ENCODE data around the gene EFCAB11. TPM values are rescaled to one million over a fixed set of nuclear protein-coding genes. Genes with fewer than 3 reads are reported as not detected.

The EFCAB11 gene
- total RNA-seq, 1 donor from 2014 or later = 7.5 TPM

DNA sequence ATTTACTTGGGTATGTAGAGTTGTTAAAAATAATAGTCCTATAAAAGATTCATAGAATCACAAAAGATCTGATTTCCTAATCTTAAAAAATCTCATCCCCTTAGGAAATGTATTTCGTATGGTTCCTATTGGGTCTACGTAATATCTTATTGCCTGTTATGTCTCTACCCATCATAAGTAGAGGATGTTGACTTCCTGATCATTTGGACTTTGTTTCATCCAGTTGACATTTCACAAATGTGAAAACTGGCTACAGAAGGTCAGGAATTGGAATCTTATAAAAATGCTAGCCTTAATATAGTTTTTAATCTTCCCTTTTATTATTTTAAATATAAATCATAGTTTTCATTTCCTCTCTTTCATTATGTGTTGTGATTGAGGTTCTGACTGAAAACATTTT is 46.4 kb upstream of the EFCAB11 start:
- H3K4me1 Mint-ChIP-seq (ENCODE audit: low read depth, unreplicated experiment) = no peaks in the 10 kb centered on the region

GRCh38 chr14:89996963-89997362 is 42.4 kb upstream of the EFCAB11 start:
- H3K27ac Mint-ChIP-seq (ENCODE audit: unreplicated experiment) = no peak overlapping the region
- DNase-seq (ENCODE audit: low read depth) (no peak), FAIRE-seq (no peak)
- no peak overlapping the region for H3K9ac ChIP-seq (ENCODE audit: low read length)
- TF ChIP-seq CTCF (IDR thresholded peaks at IDR 0.05; ENCODE audit: insufficient read depth, low read depth, low read length) (no peak), EZH2 (IDR thresholded peaks at IDR 0.05; ENCODE audit: insufficient read depth, low read length) (no peak)
- peaks cover 56% of the 10 kb centered on the region for H3K36me3 ChIP-seq (ENCODE audit: insufficient read depth, low read length)
- H3K79me2 ChIP-seq (ENCODE audit: insufficient read depth, low read length) = no peaks in the 10 kb centered on the region
- no peaks in the 10 kb centered on the region for H3K4me1 ChIP-seq (ENCODE audit: insufficient read depth, low read length)
- peaks cover 26% of the 10 kb centered on the region for H3K36me3 Mint-ChIP-seq (ENCODE audit: low read depth, unreplicated experiment)
- H3K27me3 Mint-ChIP-seq (ENCODE audit: low read depth, unreplicated experiment) = no peaks in the 10 kb centered on the region
- H4K20me1 ChIP-seq (ENCODE audit: insufficient read depth, low read length) = peaks cover 4% of the 10 kb centered on the region
- H2AFZ ChIP-seq (ENCODE audit: low read depth, low read length) = no peak overlapping the region
- no peaks in the 10 kb centered on the region for H3K4me1 Mint-ChIP-seq (ENCODE audit: low read depth, unreplicated experiment)
- H3K4me2 ChIP-seq (ENCODE audit: low read length) = no peak overlapping the region
- H3K27me3 ChIP-seq (ENCODE audit: insufficient read depth, low read length) = no peaks in the 10 kb centered on the region
- H3K4me3 Mint-ChIP-seq (ENCODE audit: unreplicated experiment) = no peak overlapping the region
- H3K9me3 Mint-ChIP-seq (ENCODE audit: unreplicated experiment) = no peaks in the 10 kb centered on the region
- H3K27ac ChIP-seq (ENCODE audit: low read depth, low read length) = no peak overlapping the region
- H3K4me3 ChIP-seq (ENCODE audit: insufficient read depth, low read depth, low read length) = no peak overlapping the region
- H3K9me3 ChIP-seq (ENCODE audit: insufficient read depth, low read depth, low read length) = no peaks in the 10 kb centered on the region

More for the DNA sequence above, 46.4 kb upstream of the EFCAB11 start:
- no peak overlapping the region for H3K9ac ChIP-seq (ENCODE audit: low read length)
- peaks cover 36% of the 10 kb centered on the region for H3K36me3 ChIP-seq (ENCODE audit: insufficient read depth, low read length)
- TF ChIP-seq CTCF (IDR thresholded peaks at IDR 0.05; ENCODE audit: insufficient read depth, low read depth, low read length) (no peak), EZH2 (IDR thresholded peaks at IDR 0.05; ENCODE audit: insufficient read depth, low read length) (no peak)
- H3K4me1 ChIP-seq (ENCODE audit: insufficient read depth, low read length) = no peaks in the 10 kb centered on the region
- no peak overlapping the region for H3K4me3 ChIP-seq (ENCODE audit: insufficient read depth, low read depth, low read length)
- Mint-ChIP-seq H3K36me3 (ENCODE audit: low read depth, unreplicated experiment) (peaks cover 18% of the 10 kb centered on the region), H3K4me3 (ENCODE audit: unreplicated experiment) (no peak overlapping the region), H3K9me3 (ENCODE audit: unreplicated experiment) (no peaks in the 10 kb centered on the region), H3K27ac (ENCODE audit: unreplicated experiment) (no peak overlapping the region), H3K27me3 (ENCODE audit: low read depth, unreplicated experiment) (no peaks in the 10 kb centered on the region)
- DNase-seq (ENCODE audit: low read depth) (no peak), FAIRE-seq (no peak)
- no peaks in the 10 kb centered on the region for H3K79me2 ChIP-seq (ENCODE audit: insufficient read depth, low read length)
- no peak overlapping the region for H3K4me2 ChIP-seq (ENCODE audit: low read length)
- H3K27ac ChIP-seq (ENCODE audit: low read depth, low read length) = no peak overlapping the region
- peaks cover 4% of the 10 kb centered on the region for H4K20me1 ChIP-seq (ENCODE audit: insufficient read depth, low read length)
- no peaks in the 10 kb centered on the region for H3K27me3 ChIP-seq (ENCODE audit: insufficient read depth, low read length)
- H3K9me3 ChIP-seq (ENCODE audit: insufficient read depth, low read depth, low read length) = no peaks in the 10 kb centered on the region
- no peak overlapping the region for H2AFZ ChIP-seq (ENCODE audit: low read depth, low read length)

DNA sequence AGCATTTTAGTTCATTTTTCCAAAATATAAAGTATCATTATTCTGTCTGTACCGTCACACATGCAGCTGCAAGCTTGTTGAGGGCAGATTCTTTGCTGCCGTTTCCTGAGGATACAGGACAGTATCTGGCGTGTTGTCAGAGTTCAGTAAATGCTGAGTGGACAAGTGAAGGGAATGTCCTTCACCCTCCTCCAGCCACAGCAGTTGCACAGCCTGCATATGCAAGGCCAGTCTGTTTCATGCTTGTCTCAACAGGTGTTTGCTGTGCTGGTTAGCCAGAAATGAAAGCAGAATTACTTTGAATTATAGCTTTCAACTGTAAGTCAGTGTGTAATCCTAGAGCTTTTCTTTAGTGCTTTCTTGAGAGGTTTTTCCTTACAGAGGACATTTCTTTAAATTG is 37.7 kb upstream of the EFCAB11 start:
- Histone ChIP-seq H3K36me3 (ENCODE audit: insufficient read depth, low read length) (peaks cover 54% of the 10 kb centered on the region), H3K4me2 (ENCODE audit: low read length) (no peak overlapping the region), H3K9ac (ENCODE audit: low read length) (no peak overlapping the region), H3K27me3 (ENCODE audit: insufficient read depth, low read length) (no peaks in the 10 kb centered on the region), H4K20me1 (ENCODE audit: insufficient read depth, low read length) (peaks cover 4% of the 10 kb centered on the region), H3K9me3 (ENCODE audit: insufficient read depth, low read depth, low read length) (no peaks in the 10 kb centered on the region), H3K4me3 (ENCODE audit: insufficient read depth, low read depth, low read length) (no peak overlapping the region), H2AFZ (ENCODE audit: low read depth, low read length) (no peak overlapping the region), H3K27ac (ENCODE audit: low read depth, low read length) (no peak overlapping the region), H3K4me1 (ENCODE audit: insufficient read depth, low read length) (no peaks in the 10 kb centered on the region), H3K79me2 (ENCODE audit: insufficient read depth, low read length) (no peaks in the 10 kb centered on the region)
- H3K27ac Mint-ChIP-seq (ENCODE audit: unreplicated experiment) = no peak overlapping the region
- peaks cover 18% of the 10 kb centered on the region for H3K36me3 Mint-ChIP-seq (ENCODE audit: low read depth, unreplicated experiment)
- no peaks in the 10 kb centered on the region for H3K9me3 Mint-ChIP-seq (ENCODE audit: unreplicated experiment)
- no peaks in the 10 kb centered on the region for H3K27me3 Mint-ChIP-seq (ENCODE audit: low read depth, unreplicated experiment)
- TF ChIP-seq CTCF (IDR thresholded peaks at IDR 0.05; ENCODE audit: insufficient read depth, low read depth, low read length) (no peak), EZH2 (IDR thresholded peaks at IDR 0.05; ENCODE audit: insufficient read depth, low read length) (no peak)
- H3K4me3 Mint-ChIP-seq (ENCODE audit: unreplicated experiment) = no peak overlapping the region
- H3K4me1 Mint-ChIP-seq (ENCODE audit: low read depth, unreplicated experiment) = no peaks in the 10 kb centered on the region
- FAIRE-seq = no peak
- no peak for DNase-seq (ENCODE audit: low read depth)
